Activated B cell treated with CpG ODN at 0.5 μM for 24 hours (primary cell): ENCODE measurements around the gene TEAD1. TPM values are rescaled to one million over a fixed set of nuclear protein-coding genes. Genes with fewer than 3 reads are reported as not detected.

Experiments
- ATAC-seq: fragments of 200-7000 bp; cut with Tn5 transposase; one replicate; pipeline ENCODE4 v1.10.0; 2021; ENCODE audit warnings: low read depth, mild to moderate bottlenecking, moderate library complexity
- CTCF ChIA-PET: fragments of 350-600 bp; sonication (Branson Sonifier 250); formaldehyde crosslinking; loops from one replicate; lab custom pipeline; 2021; ENCODE audit warnings: antibody characterized with exemption; lab: Charles Lee
- POLR2A ChIA-PET: fragments of 350-600 bp; sonication (Branson Sonifier 250); formaldehyde crosslinking; loops from one replicate; lab custom pipeline; 2021; ENCODE audit warnings: antibody characterized with exemption; lab: Charles Lee
- DNase-seq: peaks from one replicate; pipeline ENCODE4 v3.0.0; 2022
- H3K27ac Mint-ChIP-seq: one replicate; pipeline ENCODE4 v1.8.0; 2020; ENCODE audit warnings: mixed read lengths
- H3K27me3 Mint-ChIP-seq: one replicate; pipeline ENCODE4 v1.8.0; 2021; ENCODE audit warnings: mixed read lengths
- H3K36me3 Mint-ChIP-seq: one replicate; pipeline ENCODE4 v1.8.0; 2021; ENCODE audit warnings: low read depth, mixed read lengths
- H3K4me1 Mint-ChIP-seq: one replicate; pipeline ENCODE4 v1.8.0; 2021; ENCODE audit warnings: mixed read lengths
- H3K4me3 Mint-ChIP-seq: one replicate; pipeline ENCODE4 v1.8.0; 2020; ENCODE audit warnings: mild to moderate bottlenecking, mixed read lengths
- H3K9me3 Mint-ChIP-seq: one replicate; pipeline ENCODE4 v1.8.0; 2020; ENCODE audit warnings: mixed read lengths
- CTCF ChIP-seq: fragments of 200-600 bp; IDR thresholded peaks from one replicate; pipeline ENCODE4 v1.8.0; 2022; ENCODE audit warnings: antibody characterized with exemption, mild to moderate bottlenecking
- intact Hi-C: fragments of 100-400 bp; cut with micrococcal nuclease; formaldehyde crosslinking; loops from one replicate; pipeline ENCODE4 v1.15.1; 2024
- total RNA-seq: library from RNA; stranded (reverse); gene quantifications from 2 replicates; pipeline ENCODE4 v1.2.3, GENCODE V29; 2022

Gene TEAD1
- total RNA-seq, 1 donor from 2014 or later: 0.07 TPM

GRCh38 chr11:12721816-12722604, 47.8 kb downstream of the TEAD1 start:
- DNase-seq (no peak), ATAC-seq (no peak)
- no peaks in the 10 kb centered on the region for H3K36me3 Mint-ChIP-seq
- H3K27ac Mint-ChIP-seq: no peak overlapping the region
- peaks cover 20% of the 10 kb centered on the region for H3K27me3 Mint-ChIP-seq
- H3K4me1 Mint-ChIP-seq: no peaks in the 10 kb centered on the region
- POLR2A ChIA-PET: no interaction called here
- CTCF ChIA-PET: no interaction called here
- H3K9me3 Mint-ChIP-seq: no peaks in the 10 kb centered on the region
- intact Hi-C loops: no loop called here
- no peak overlapping the region for H3K4me3 Mint-ChIP-seq
- TF ChIP-seq CTCF: no peak

- ChIA-PET POLR2A (no interaction called here), CTCF (no interaction called here)
- Mint-ChIP-seq H3K27me3 (peaks cover 20% of the 10 kb centered on the region), H3K4me1 (no peaks in the 10 kb centered on the region), H3K27ac (no peak overlapping the region), H3K4me3 (no peak overlapping the region), H3K36me3 (no peaks in the 10 kb centered on the region), H3K9me3 (no peaks in the 10 kb centered on the region)
- intact Hi-C loops: no loop called here
- no peak for TF ChIP-seq CTCF
- DNase-seq (no peak), ATAC-seq (no peak)
These were observed 49.4 kb downstream of the TEAD1 start for GRCh38 chr11:12723421-12724300.

GRCh38 chr11:12724301-12725054, 50.3 kb downstream of the TEAD1 start:
- no peak overlapping the region for H3K4me3 Mint-ChIP-seq
- ATAC-seq: no peak
- intact Hi-C loops: no loop called here
- ChIA-PET POLR2A (no interaction called here), CTCF (no interaction called here)
- TF ChIP-seq CTCF: no peak
- H3K4me1 Mint-ChIP-seq: no peaks in the 10 kb centered on the region
- DNase-seq: no peak
- H3K36me3 Mint-ChIP-seq: no peaks in the 10 kb centered on the region
- no peaks in the 10 kb centered on the region for H3K9me3 Mint-ChIP-seq
- H3K27me3 Mint-ChIP-seq: peaks cover 20% of the 10 kb centered on the region
- H3K27ac Mint-ChIP-seq: no peak overlapping the region

GRCh38 chr11:12725055-12725862, 51.0 kb downstream of the TEAD1 start:
- POLR2A ChIA-PET: no interaction called here
- DNase-seq (no peak), ATAC-seq (no peak)
- no peaks in the 10 kb centered on the region for H3K36me3 Mint-ChIP-seq
- no peaks in the 10 kb centered on the region for H3K4me1 Mint-ChIP-seq
- H3K27me3 Mint-ChIP-seq: peaks cover 14% of the 10 kb centered on the region
- H3K9me3 Mint-ChIP-seq: no peaks in the 10 kb centered on the region
- no peak overlapping the region for H3K27ac Mint-ChIP-seq
- no peak for TF ChIP-seq CTCF
- intact Hi-C loops: no loop called here
- H3K4me3 Mint-ChIP-seq: no peak overlapping the region
- CTCF ChIA-PET: no interaction called here
